CD4-positive, alpha-beta T cell treated with Interleukin-4 for 1 hour (primary cell): ENCODE data around the gene RPL7A.
"Not testable (repeated sequence)": the region's sequence is repeated elsewhere in the genome, so short reads cannot be mapped to it uniquely, and the experiment has no call there.

Experiments
- DNase-seq, 2 donors: peaks; one replicate each; pipeline ENCODE4 v3.0.0-alpha.2; 2020 to 2022

RPL7A gene

DNA sequence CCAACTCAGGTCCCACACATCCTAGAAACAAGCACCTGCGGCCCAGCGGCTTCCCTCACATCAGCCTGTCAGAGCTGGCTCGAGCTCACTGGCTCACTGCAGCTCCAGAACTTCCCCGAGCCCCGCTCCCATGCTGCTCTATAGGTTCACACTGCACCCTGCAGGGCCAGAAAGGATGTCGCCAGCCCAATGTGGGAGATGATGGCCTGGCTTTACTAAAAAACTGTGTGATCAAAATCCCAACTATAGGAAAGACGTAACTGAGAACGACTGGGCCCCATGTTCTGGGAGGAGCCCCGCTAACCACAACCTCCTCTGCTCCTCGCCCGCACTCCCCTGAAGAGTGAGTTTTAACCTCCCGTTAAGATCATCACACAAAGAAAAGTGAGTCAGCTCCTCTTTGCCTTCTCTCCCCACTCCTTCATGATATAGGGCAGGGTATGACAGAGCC, 23.3 kb downstream of the RPL7A start:
- DNase-seq: peak; percentile 64 to 80

DNA sequence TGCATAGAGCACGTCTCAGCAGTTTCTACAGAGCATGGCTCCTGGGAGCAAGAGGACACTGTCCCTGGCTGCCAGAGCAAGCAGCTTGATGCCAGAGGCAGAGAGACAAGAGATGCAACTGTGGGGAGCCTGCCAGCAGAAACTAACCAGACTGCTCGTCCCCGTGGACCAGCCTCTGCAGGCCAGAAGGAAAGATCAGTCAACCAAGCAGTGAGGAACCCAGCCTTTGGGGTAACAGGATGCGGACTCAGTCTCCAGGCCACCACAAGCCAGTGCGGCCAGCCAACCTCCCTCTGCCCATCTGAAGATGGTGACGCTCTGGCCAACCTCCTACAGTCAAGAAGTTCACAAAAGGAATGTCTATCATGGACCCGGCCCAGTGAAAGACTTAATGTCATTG, 24.1 kb downstream of the RPL7A start:
- no peak for DNase-seq

DNA sequence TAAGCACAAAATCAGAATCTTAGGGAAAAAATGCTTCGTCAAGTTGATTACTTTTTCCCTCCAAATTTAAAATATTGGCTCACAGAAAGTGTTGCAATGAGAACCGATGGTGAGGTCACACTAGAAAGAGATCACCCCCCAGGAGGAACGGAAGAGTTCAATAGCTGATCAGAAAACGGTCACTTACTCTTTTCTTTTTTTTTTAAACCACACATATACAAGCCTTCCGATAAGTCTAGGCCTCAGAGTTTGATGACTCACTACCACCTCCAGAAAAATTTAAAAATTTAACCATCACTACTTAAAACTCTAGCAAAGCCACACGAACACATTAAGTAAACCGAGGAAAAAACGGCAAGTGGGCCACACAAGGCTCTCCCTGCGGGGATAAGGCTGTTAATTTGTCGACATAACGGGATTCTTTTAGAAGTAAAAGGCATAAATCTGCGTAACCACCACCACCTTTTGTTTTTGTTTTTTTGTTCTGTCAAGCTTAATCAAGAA, 26.6 kb downstream of the RPL7A start:
- peak; percentile 19 to 65 for DNase-seq

DNA sequence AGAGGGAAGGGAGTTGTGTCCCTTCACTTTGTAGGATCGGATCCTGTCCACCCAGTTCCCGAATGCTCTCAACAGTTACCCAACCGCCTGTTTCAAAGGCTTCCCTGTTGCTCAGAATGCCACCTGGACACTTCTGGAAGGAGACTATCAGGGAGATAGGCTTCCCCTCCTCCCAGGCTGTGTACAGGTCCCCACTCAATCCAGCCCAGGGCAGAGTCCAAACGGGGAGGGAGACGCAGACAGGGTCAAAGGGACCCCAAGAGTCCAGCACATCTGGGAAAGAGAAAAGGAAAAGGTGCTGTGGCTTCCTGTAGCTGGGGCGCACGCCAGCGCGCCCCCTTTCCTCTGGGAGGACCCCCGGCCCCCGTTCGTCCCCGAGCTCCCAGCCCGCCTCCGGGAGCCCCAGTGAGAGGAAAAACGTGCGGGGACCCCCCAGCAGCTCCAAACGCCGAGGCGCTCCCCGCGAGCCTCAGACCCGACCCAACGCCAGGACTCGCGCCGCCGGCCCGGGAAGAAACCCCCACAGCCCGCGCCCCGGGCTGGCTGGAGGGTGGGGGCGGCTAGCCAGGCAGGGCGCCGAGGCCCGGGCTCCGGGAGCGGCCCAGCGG, 27.2 kb downstream of the RPL7A start:
- DNase-seq: no peak

DNA sequence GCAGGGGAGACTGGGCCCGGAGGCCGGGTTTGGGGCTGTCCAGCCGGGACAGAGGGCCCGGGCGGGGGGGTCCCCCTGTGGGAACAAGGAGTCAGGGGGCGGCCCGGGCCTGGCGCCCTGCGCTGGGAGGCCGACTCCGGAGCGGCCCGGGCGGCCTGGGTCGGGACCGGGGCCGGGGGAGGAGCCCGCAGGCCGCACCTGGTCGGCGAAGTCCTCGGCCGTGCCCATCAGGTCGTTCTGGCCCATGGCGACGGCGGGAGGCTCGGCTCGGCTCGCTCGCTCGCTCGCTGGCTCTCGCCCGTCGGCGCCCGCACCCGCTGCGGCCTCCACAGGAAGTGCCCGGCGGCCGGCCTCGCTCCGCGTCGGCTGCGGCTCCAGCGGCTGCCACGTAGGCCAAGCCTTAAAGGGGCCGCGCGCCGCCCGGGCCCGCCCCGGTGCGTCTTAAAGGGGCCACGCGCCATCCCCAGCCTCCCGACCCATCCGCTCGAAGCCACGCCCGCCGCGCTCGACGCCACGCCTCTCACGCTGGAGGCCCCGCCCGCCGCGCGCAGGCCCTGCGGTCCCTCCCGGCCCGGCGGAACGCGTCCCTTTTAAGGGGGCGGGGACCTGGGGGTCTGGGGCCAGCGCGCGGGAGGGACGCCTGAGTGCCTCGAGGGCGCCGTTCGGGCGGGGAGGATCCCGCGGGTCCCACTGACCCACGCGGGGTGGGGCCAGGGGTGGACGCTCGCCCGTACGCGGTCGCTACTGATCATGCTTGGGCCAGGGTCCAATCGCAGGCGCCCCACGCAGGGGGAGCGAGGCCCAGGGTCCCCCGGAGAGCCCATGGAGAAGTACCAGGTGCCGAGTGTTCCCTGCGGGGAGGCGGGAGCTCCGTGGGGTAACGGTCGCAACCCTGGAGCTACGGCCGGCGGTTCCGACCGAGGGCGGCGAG, 28.0 kb downstream of the RPL7A start, which contains the start of the genes STKLD1 and SURF4:
TSS of gene STKLD1 (plus strand) at position 643 of the 931 bp plus-strand sequence. CDS start at position 751, 108 bp downstream.
TSS of gene SURF4 (minus strand) at position 337 of the 931 bp plus-strand sequence. CDS start at position 246, 91 bp downstream.
- DNase-seq: peak; percentile 94 to 95

DNA sequence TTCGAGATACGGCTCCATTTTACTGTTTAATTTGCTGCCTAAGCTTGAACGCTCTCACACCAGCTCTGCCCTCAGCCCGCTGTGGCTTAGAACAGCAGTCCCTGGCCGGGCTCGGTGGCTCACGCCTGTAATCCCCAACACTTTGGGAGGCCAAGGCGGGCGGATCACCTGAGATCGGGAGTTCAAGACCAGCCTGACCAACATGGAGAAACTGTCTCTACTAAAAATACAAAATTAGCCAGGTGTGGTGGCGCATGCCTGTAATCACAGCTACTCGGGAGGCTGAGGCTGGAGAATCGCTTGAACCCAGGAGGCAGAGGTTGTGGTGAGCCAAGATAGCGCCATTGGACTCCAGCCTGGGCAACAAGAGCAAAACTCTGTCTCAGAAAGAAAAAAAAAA, 29.3 kb downstream of the RPL7A start:
- DNase-seq: not testable (repeated sequence)

DNA sequence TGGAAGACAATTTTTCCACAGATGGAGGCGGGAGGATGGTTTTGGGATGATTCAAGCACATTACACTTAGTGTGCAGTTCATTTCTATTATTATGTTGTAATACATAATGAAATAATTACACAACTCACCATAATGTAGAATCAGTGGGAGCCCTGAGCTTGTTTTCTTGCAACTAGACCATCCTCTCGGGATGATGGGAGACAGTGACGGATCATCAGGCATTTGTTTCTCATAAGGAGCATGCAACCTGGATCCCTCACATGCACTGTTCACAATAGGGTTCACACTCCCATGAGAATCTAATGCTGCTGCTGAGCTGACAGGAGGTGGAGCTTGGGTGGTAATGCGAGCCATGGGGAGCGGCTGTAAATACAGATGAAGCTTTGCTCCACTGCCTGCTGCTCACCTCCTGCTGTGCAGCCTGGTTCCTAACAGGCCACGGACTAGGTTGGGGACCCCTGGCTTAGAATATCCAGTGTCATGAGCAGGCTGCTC, 29.8 kb downstream of the RPL7A start:
- DNase-seq: no peak

DNA sequence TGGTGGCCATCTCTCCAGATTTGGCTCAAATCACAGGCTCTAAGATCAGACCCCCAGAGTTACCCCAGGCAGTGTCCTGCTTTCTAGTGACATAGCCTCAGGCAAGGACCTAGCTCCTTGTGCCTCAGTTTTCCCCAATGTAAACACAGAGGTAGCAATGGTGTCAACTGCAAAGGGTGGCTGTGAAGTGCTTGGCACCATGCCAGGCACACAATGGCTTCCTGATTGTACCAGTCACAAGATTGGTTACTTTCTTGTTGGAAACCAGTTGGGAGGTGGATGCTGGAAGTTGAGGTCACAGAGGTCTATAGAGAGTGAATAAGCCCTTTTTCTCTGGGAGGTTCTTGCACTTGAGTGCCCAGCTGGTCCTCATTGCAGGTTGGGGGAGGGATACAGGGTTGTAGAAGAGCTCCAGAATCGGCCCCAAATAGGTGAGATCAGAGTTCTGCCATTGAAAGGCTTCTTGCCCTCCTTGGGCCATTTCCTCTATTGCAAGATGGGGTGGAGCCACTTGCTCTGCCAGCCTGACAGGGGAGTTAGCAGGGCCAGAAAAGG, 30.5 kb downstream of the RPL7A start:
- DNase-seq: no peak

DNA sequence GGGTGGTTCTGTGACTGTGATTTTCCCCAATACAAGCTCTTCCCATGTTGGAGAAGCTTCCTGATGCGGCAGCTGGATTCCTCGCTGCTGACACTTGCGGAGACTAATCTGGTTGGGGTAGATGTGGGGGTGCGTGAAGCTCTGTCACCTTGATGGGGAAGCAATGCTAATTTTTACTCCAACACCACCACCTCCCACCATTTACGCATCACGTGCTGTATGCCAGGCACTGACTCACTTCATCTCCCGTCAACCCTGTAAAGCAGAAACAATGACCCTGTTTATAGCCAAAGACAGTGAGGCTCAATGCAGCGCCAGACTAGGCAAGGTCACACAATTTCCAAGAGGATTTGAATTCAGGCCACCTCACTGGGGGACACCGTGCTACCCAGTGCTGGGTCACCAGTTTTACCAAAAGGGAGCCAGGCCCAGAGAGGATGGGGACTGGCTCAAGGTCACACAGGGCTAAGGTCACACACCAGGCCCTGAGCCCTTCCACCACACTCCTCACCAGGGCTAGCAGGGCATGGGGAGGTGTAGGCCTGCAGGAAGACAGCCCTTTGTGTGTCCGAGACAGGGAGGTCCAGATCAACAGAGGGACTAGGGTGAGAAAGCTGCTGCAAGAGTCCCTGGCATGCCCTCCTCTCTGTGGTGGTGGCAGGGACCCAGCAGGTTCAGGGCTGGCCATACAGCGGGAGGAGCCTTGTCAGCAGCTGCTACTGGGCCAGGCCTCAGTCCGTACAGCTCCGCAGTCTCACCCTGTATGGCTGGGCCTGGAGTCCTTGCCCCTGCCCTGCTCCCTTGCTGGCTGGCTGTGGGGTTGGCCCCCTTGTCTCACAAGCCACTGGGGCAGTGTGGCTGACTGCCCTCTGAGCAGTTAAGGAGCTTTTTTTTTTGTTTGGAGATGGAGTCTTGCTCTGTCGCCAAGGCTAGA, 31.4 kb downstream of the RPL7A start:
- no peak for DNase-seq

DNA sequence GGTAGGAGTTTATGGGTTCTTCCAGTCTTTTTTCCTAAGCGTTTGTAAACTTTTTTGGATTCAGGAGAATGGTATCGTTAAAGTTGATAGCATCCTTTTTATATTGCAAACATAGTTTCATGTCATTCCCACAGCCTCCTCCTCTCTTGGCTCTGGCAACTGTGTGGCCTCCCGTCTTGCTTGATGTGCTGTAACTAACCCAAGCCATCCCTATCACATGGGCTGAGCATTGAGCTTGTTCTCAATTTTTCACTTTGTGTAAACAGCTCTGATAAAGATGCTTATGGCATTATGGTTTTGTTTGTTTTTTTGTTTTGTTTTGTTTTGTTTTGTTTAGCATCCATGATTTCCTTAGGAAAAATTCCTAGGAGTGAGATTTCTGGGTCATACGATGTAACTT, 32.7 kb downstream of the RPL7A start:
- DNase-seq: no peak

DNA sequence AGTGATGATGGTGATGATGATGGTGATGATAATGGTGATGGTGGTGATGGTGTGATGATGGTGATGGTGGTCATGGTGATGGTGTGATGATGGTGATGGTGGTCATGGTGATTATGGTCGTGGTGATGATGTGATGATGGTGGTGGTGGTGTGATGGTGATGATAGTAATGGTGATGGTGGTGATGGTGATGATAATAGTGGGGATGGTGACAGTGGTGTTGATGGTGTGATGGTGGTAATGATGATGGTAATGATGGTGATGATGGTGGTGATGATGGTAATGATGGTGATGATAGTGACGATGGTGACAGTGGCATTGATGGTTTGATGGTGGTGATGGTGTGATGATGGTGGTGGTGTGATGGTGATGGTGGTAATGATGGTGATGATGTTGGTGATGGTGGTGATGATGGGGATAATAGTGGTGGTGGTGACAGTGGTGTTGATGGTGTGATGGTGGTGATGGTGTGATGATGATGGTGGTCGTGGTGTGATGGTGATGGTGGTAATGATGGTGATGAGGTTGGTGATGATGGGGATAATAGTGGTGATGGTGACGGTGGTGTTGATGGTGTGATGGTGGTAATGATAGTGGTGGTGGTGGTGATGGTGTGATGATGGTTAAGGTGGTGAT, 34.6 kb downstream of the RPL7A start:
- DNase-seq: no peak

DNA sequence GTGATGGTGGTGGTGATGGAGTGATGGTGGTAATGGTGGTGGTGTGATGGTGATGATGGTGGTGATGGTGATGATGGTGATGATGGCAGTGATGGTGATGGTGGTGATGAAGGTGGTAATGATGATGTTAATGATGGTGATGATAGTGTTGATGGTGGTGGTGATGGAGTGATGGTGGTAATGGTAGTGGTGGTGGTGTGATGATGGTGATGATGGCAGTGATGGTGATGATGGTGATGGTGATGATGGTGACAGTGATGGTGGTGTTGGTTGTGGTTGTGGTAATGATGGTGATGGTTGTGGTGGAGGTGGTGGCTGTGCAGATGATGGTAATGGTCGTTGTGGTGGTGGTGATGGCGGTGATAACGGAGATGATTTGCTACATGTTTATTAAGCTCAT, 35.4 kb downstream of the RPL7A start:
- no peak for DNase-seq

DNA sequence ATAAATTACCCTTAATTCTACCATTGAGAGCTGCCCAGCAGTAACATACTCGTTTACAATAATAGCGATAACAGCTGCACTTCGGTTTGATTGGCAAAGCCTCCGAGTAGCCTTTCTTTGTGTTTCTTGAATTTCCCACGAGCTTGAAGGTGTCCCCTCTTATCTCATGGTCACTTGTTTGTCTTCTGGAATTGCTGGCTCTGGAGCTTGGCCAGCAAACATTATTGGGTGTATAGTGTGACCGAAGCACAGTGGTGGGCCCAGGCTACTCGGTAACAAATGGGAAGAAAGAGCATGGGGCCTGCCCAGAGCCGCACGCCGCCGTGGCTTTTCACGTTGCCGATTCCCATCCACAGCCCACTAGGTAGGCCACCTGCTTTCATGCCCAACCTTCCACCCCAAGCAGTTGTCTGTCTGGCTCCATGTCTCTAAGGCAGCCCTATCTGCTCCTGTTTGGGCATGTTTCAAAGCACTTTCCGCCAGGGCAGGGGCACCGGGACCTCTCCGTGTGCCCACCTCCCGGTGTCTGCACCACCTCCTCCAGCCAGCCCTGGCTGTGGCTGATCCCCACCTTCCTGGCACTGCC, 36.8 kb downstream of the RPL7A start:
- DNase-seq: no peak

DNA sequence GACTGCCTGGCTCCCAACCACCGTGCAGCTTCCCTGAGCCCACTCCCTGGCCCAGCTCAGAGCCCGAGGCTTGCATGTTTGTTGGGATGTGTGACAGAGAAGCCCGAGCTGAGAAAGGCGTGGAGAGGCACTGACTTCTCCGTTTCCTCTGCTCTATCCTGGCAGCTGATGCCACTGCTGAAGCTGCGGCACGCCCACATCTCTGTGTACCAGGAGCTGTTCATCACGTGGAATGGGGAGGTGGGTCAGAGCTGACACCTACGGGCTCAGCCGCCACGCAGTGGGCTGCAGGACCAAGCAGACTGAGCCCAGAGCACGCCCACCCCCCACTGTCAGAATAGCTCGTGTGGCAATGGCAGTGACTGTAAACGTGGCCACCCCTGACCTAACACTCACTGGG, 37.4 kb downstream of the RPL7A start:
- no peak for DNase-seq

DNA sequence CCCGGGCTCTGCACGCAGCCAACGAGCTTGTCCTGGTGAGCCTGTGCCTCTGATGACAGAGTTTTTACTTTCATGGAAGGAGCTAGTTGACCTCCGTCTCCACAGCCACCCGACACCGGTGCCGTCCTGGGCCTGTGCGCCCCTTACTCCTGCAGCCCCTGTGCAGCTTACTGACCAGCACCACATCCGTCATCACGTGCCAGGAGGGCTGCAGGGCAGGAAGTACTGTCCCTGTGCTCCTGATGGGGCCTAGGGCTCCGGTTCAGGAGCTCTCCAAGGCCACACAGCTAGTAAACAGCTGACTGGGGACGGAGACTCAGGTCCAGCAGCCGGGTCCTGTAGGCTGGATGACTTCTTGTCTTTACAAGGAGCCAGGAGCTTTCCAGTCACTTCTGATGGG, 38.3 kb downstream of the RPL7A start:
- DNase-seq: no peak

DNA sequence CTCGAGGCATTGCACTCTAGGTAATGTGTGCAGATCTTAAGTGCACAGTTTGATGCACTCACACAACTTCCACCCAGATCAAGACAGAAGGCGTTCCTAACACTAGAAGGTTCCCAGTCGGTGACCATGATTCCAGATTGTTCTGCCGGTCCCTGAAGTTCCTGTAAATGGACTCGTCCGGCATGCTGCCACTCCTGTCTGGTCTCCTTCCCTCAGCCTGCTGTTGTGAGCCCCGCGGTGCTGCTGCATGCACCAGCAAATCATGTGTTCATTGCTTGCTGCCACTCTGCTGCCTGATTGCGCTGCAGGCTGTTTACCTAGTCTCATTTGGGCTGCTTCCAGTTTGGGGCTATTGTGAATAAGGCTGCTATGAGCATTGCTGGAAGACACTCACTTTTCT, 39.7 kb downstream of the RPL7A start:
- no peak for DNase-seq

DNA sequence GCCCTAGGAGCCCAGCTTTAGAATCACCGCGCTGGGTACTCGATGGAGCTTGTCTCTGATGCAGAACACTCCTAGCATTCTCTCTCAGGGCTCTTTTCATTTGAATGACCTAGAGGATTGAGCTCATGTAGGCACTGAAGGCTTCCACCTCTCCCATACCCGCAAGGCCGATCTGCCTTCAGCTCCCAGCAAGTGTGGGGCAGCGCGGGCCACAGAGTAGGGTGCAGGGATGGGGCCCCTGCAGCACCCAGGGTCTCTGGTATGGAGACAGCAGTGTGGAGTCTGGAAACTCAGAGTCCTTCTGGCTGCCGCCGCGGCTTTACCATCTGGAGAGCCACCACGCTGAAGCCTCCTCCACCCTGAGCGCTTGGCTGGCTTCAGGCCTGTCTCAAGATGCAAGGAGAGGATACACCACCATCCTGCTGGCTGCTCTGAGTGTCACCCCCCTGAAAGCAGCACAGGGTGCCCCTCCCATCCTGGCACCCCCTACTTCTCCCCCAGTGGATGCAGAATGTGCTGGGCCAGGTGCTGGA, 41.1 kb downstream of the RPL7A start:
- DNase-seq: no peak

DNA sequence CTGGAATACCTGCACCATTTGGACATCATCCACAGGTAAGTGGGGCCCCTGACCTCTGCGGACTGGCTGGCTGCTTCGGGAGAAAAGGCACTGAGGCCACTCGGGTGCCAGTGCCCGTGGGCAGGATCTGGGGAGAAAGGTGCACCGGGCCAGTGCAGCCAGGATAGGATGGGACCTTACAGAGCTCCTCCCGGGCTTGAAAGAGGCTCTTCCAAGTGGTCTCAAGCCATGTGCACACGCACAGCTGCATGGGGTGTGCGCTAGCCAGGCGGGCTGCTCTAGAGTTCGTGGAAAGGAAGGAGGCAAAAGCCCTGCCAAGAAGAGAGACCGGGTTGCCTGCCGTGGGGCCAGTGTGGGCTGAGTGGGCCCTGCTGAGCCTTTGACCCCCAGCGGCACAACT, 41.5 kb downstream of the RPL7A start:
- no peak for DNase-seq

DNA sequence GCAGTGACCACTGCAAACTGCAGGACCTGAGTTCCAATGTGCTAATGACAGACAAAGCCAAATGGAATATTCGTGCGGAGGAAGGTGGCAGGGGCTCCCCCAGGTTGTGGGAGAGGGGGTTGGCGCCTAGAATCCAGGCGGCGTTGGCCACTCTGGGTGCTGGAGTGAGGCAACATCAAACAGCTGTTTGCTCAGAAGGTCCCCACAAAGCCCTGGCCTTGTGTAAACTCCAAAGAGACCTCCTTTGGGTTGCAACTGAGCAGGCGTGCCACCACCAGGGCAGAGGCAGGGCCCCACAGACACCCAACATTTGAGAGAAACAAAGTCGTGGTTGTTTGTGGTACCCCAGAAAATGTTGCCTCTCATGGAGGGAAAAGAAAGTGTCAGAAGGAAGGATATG, 42.7 kb downstream of the RPL7A start:
- DNase-seq: no peak

DNA sequence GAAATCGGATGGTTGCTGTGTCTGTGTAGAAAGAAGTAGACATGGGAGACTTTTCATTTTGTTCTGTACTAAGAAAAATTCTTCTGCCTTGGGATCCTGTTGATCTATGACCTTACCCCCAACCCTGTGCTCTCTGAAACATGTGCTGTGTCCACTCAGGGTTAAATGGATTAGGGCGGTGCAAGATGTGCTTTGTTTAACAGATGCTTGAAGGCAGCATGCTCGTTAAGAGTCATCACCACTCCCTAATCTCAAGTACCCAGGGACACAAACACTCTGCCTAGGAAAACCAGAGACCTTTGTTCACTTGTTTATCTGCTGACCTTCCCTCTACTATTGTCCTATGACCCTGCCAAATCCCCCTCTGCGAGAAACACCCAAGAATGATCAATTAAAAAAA, 43.4 kb downstream of the RPL7A start:
- not testable (repeated sequence) for DNase-seq

DNA sequence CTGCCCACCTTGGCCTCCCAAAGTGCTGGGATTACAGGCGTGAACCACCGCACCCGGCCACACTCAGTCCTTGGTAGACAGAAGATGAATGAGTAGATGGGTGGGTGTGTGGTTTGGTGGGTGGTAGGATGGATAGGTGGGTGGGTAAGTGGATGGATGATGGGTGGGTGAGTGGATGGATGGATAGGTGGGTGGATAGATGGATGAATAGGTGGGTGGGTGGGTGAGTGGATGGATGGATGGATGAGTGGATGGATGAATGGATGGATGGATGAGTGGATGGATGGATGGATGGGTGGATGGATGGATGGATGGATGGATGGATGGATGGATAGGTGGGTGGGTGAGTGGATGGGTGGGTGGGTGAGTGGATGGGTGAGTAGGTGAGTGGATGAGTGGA, 44.3 kb downstream of the RPL7A start:
- not testable (repeated sequence) for DNase-seq
